BLaER1 treated with 17β-estradiol and CSF1 and Interleukin-3, amounts not matched to agents 10 nM and 100 nM (cell line): Measurements from ENCODE around the gene PLXND1.

Experiments used
- H3K27ac ChIP-seq, 11 experiments: shearing (Covaris generic); formaldehyde crosslinking; 2 replicates each; pipeline ENCODE4 v1.8.1; 2022
- H3K27me3 ChIP-seq, 11 experiments: shearing (Covaris generic); formaldehyde crosslinking; 2 replicates each; pipeline ENCODE4 v1.8.1; 2022
- H3K36me3 ChIP-seq, 11 experiments: shearing (Covaris generic); formaldehyde crosslinking; 2 replicates each; pipeline ENCODE4 v1.8.1; 2022
- H3K4me1 ChIP-seq, 10 experiments: shearing (Covaris generic); formaldehyde crosslinking; 2 replicates each; pipeline ENCODE4 v1.8.1; 2022
- H3K4me2 ChIP-seq, 11 experiments: shearing (Covaris generic); formaldehyde crosslinking; 2 replicates each; pipeline ENCODE4 v1.8.1; 2022
- H3K4me3 ChIP-seq, 10 experiments: shearing (Covaris generic); formaldehyde crosslinking; 2 replicates each; pipeline ENCODE4 v1.8.1; 2022
- H3K9ac ChIP-seq, 11 experiments: shearing (Covaris generic); formaldehyde crosslinking; 2 replicates each; pipeline ENCODE4 v1.8.1; 2022
- H3K9me3 ChIP-seq, 11 experiments: shearing (Covaris generic); formaldehyde crosslinking; replicated peaks in 1 of 11; 2 replicates each; pipeline ENCODE4 v1.8.1; 2022
- H4K20me1 ChIP-seq, 11 experiments: shearing (Covaris generic); formaldehyde crosslinking; 2 replicates each; pipeline ENCODE4 v1.8.1; 2022
- Cebpa-rat ChIP-seq, 11 experiments: shearing (Covaris generic); IDR thresholded peaks; 2 replicates each; pipeline ENCODE4 v1.8.1; 2022

Gene PLXND1

GRCh38 chr3:129632056-129632455 is 25.6 kb upstream of the PLXND1 start:
- Histone ChIP-seq H4K20me1 (no peaks in the 10 kb centered on the region), H3K36me3 (0 out of 22 replicates have a peak, but pooled peaks cover 0 to 5% (median 0%) of the 10 kb centered on the region in 11 experiments), H3K4me3 (no peak overlapping the region), H3K27me3 (no peaks in the 10 kb centered on the region), H3K4me2 (no peak overlapping the region), H3K27ac (no peak overlapping the region), H3K9ac (no peak overlapping the region), H3K9me3 (peaks cover 15 to 22% (median 20%) of the 10 kb centered on the region in 11 experiments), H3K4me1 (peaks cover 7 to 29% (median 16%) of the 10 kb centered on the region in 10 experiments)
- TF ChIP-seq Cebpa-rat (IDR thresholded peaks at IDR 0.05), result no peak

DNA sequence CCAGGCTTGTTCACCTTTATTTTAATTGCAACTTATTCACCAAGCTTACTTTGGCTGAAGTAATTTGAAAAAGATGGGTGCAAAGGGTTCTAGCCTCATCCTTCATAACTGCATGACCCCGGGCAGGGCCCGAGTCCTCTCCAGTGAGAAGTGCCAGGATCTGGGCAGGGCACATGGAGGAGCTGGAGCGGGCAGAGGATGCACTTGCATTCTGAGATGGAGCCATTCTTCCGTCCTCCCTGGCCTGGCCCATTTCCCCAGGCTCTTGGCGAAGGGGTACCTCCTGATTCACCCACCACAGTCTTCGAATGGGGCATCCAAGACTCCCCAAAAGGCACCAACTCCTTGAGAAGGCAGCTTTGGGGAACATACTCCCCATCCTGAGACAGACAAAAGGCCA is 22.5 kb upstream of the PLXND1 start:
- Histone ChIP-seq H3K27ac (peak overlapping the region in 7 of 11 experiments; percentile 1 to 98 (median 89); a peak in 5 of 22 replicates), H3K27me3 (no peaks in the 10 kb centered on the region), H3K4me2 (peak overlapping the region in 7 of 11 experiments; percentile 88 to 100 (median 99); a peak in 12 of 22 replicates), H3K9me3 (no peaks in the 10 kb centered on the region), H4K20me1 (no peaks in the 10 kb centered on the region), H3K9ac (peak overlapping the region in 4 of 11 experiments; percentile 23 to 92 (median 57); a peak in 3 of 22 replicates), H3K4me3 (no peak overlapping the region), H3K4me1 (peaks cover 37 to 58% (median 45%) of the 10 kb centered on the region in 10 experiments), H3K36me3 (no peaks in the 10 kb centered on the region)
- no peak for TF ChIP-seq Cebpa-rat (IDR thresholded peaks at IDR 0.05)

- H3K27ac ChIP-seq, result peak overlapping the region in 10 of 11 experiments; percentile 18 to 98 (median 92); a peak in 20 of 22 replicates
- H3K4me3 ChIP-seq, result peak overlapping the region in 8 of 10 experiments; percentile 55 to 82 (median 70); a peak in 14 of 20 replicates
- H3K9ac ChIP-seq, result peak overlapping the region; percentile 79 to 94 (median 89); a peak in 19 of 22 replicates
- H3K27me3 ChIP-seq, result no peaks in the 10 kb centered on the region
- TF ChIP-seq Cebpa-rat (IDR thresholded peaks at IDR 0.05), result peak in 10 of 11 experiments; percentile 16 to 89 (median 69); a peak in 13 of 22 replicates
- H3K36me3 ChIP-seq, result no peaks in the 10 kb centered on the region
- peak overlapping the region; percentile 88 to 100 (median 99) for H3K4me2 ChIP-seq
- no peaks in the 10 kb centered on the region for H4K20me1 ChIP-seq
- H3K9me3 ChIP-seq, result no peaks in the 10 kb centered on the region
- peaks cover 37 to 59% (median 53%) of the 10 kb centered on the region in 10 experiments for H3K4me1 ChIP-seq
These were observed 21.7 kb upstream of the PLXND1 start for GRCh38 chr3:129628169-129628522.

- peak overlapping the region; percentile 81 to 98 (median 92) for H3K27ac ChIP-seq
- no peak; a peak in 1 of 22 replicates for TF ChIP-seq Cebpa-rat (IDR thresholded peaks at IDR 0.05)
These were observed 21.1 kb upstream of the PLXND1 start for GRCh38 chr3:129627350-129628168.

GRCh38 chr3:129626744-129627349 is 20.4 kb upstream of the PLXND1 start:
- no peaks in the 10 kb centered on the region for H3K27me3 ChIP-seq
- H3K27ac ChIP-seq, result peak overlapping the region; percentile 81 to 98 (median 92)
- no peak for TF ChIP-seq Cebpa-rat (IDR thresholded peaks at IDR 0.05)
- no peaks in the 10 kb centered on the region for H3K36me3 ChIP-seq
- H3K9ac ChIP-seq, result peak overlapping the region; percentile 79 to 94 (median 89)
- H3K9me3 ChIP-seq, result no peaks in the 10 kb centered on the region
- H3K4me3 ChIP-seq, result peak overlapping the region; percentile 55 to 82 (median 70)
- peak overlapping the region; percentile 88 to 100 (median 99) for H3K4me2 ChIP-seq
- no peaks in the 10 kb centered on the region for H4K20me1 ChIP-seq
- H3K4me1 ChIP-seq, result peaks cover 47 to 69% (median 66%) of the 10 kb centered on the region in 10 experiments

More at GRCh38 chr3:129627350-129628168, 21.1 kb upstream of the PLXND1 start:
- Histone ChIP-seq H3K4me2 (peak overlapping the region; percentile 88 to 100 (median 99)), H3K27me3 (no peaks in the 10 kb centered on the region), H3K4me3 (peak overlapping the region; percentile 55 to 82 (median 70)), H3K9me3 (no peaks in the 10 kb centered on the region), H3K4me1 (peaks cover 42 to 64% (median 59%) of the 10 kb centered on the region in 10 experiments), H4K20me1 (no peaks in the 10 kb centered on the region), H3K9ac (peak overlapping the region; percentile 79 to 94 (median 89)), H3K36me3 (no peaks in the 10 kb centered on the region)

- H4K20me1 ChIP-seq, result no peaks in the 10 kb centered on the region
- no peaks in the 10 kb centered on the region for H3K9me3 ChIP-seq
- peak overlapping the region in 1 of 10 experiments; percentile 7; a peak in 1 of 20 replicates for H3K4me3 ChIP-seq
- TF ChIP-seq Cebpa-rat (IDR thresholded peaks at IDR 0.05), result no peak
- no peaks in the 10 kb centered on the region for H3K36me3 ChIP-seq
- H3K4me2 ChIP-seq, result peak overlapping the region; percentile 84 to 100 (median 99)
- H3K9ac ChIP-seq, result peak overlapping the region in 9 of 11 experiments; percentile 0 to 91 (median 62); a peak in 12 of 22 replicates
- peak overlapping the region; percentile 35 to 98 (median 92); a peak in 21 of 22 replicates for H3K27ac ChIP-seq
- H3K4me1 ChIP-seq, result peaks cover 62 to 85% (median 82%) of the 10 kb centered on the region in 10 experiments
- H3K27me3 ChIP-seq, result no peaks in the 10 kb centered on the region
These were observed 18.8 kb upstream of the PLXND1 start for GRCh38 chr3:129625072-129625874.

GRCh38 chr3:129624347-129625071 is 18.0 kb upstream of the PLXND1 start:
- Histone ChIP-seq H3K9ac (peak overlapping the region in 6 of 11 experiments; percentile 0 to 91 (median 56); a peak in 7 of 22 replicates), H4K20me1 (no peaks in the 10 kb centered on the region), H3K9me3 (no peaks in the 10 kb centered on the region), H3K36me3 (no peaks in the 10 kb centered on the region), H3K27me3 (no peaks in the 10 kb centered on the region), H3K4me1 (peaks cover 70 to 92% (median 90%) of the 10 kb centered on the region in 10 experiments), H3K4me2 (peak overlapping the region; percentile 84 to 100 (median 99)), H3K27ac (peak overlapping the region; percentile 48 to 95 (median 89); a peak in 19 of 22 replicates), H3K4me3 (peak overlapping the region in 1 of 10 experiments; percentile 7; a peak in 1 of 20 replicates)
- TF ChIP-seq Cebpa-rat (IDR thresholded peaks at IDR 0.05), result no peak
